Ovary (tissue), 3 donors: ENCODE measurements around the gene PADI2.

Experiments used
- EP300 ChIP-seq: sonication (generic); formaldehyde crosslinking; IDR thresholded peaks from one replicate; pipeline ENCODE4 v1.6.1; 2017; ENCODE audit warnings: antibody characterized with exemption
- TF ChIP-seq, protein P1 (sequence below), 3 donors: fragments of 450-650 bp in 2 of 3; fragments of 200-600 bp in 1 of 3; IDR thresholded peaks; one replicate each; pipeline versions ENCODE4 v1.5.1 to v1.8.0; 2016 to 2022; ENCODE audit warnings: antibody characterized with exemption in 3 of 3, mild to moderate bottlenecking in 1 of 3
- donor health status: DM: no; HTN: no; CAD: no.

DNA sequence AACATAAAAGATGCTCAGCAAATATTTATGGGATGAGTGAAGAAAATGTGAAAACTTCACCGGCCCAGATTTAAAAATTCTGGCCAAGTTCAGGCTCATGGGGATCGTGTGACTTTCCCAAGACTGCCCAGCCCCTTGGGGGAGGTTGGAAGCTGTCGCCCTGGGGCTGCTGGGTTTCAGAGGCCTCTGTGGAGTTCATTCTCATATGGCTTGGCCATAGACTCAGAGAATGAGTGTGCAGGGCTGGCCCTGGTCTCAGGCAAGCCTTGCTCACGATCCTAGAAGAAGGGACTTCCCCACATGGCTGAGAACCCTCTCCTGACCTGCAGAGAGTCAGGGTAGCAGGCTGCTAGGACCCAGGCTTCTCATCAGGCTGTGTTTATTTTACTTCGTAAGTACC is 24.6 kb downstream of the PADI2 start:
- TF ChIP-seq, protein P1, sequence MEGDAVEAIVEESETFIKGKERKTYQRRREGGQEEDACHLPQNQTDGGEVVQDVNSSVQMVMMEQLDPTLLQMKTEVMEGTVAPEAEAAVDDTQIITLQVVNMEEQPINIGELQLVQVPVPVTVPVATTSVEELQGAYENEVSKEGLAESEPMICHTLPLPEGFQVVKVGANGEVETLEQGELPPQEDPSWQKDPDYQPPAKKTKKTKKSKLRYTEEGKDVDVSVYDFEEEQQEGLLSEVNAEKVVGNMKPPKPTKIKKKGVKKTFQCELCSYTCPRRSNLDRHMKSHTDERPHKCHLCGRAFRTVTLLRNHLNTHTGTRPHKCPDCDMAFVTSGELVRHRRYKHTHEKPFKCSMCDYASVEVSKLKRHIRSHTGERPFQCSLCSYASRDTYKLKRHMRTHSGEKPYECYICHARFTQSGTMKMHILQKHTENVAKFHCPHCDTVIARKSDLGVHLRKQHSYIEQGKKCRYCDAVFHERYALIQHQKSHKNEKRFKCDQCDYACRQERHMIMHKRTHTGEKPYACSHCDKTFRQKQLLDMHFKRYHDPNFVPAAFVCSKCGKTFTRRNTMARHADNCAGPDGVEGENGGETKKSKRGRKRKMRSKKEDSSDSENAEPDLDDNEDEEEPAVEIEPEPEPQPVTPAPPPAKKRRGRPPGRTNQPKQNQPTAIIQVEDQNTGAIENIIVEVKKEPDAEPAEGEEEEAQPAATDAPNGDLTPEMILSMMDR (IDR thresholded peaks at IDR 0.05): no peak
- TF ChIP-seq EP300: no peak
